ENCODE data around the gene GPX3. TPM values are rescaled to one million over a fixed set of nuclear protein-coding genes. Genes with fewer than 3 reads are reported as not detected.

Gene GPX3
- total and polyA plus RNA-seq, 2 donors (not counting 3 experiments of a cell fraction or from before 2014, with no cell fraction given) = 5.1 to 17.1 TPM

DNA sequence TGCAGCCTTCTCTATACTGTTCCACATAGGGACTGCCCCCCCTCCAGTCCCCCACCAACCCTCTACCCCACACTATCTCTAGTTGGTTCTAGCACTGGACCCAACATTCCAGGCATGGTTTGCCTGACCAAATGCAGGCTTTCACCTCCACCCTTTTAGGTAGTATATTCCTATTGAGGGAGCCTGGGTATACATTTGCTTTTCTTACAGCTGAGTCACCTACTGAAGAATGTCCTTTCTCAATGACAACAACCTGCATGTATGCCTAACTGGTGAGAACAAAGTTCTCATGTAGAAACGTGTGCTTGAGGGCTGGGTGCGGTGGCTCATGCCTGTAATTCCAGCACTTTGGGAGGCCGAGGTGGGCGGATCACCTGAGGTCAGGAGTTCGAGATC lies 52.2 kb downstream of the GPX3 start:
- no peak overlapping the region for H3K4me2 ChIP-seq (ENCODE audit: insufficient read depth, low read length)
- no TSS peak for BruUV-seq (replicated peaks)
- peaks cover 22% of the 10 kb centered on the region for H3K4me1 ChIP-seq (ENCODE audit: control insufficient read depth, extremely low read depth, insufficient read depth, low read length)
- DNase-seq (ENCODE audit: low read depth, low spot score) (no peak), FAIRE-seq (peak; percentile 73)
- H3K27ac ChIP-seq (ENCODE audit: insufficient read depth, low read depth, low read length) = no peak overlapping the region
- CTCF ChIA-PET = interaction anchor here (1.0 to 5.0 kb wide), 8 partner anchors 9 to 70 kb away, joined by 3 to 32 read pairs (median 4); partner anchors contain the start of gene TNIP1
- no peaks in the 10 kb centered on the region for H3K36me3 ChIP-seq (ENCODE audit: control insufficient read depth in 2 of 2, extremely low read depth in 1 of 2, insufficient read depth in 2 of 2, low read length in 2 of 2)
- H3K9me1 ChIP-seq (replicated peaks; ENCODE audit: control insufficient read depth, extremely low read depth, insufficient read depth, low read length) = no peaks in the 10 kb centered on the region
- H2AFZ ChIP-seq (ENCODE audit: low read depth, low read length) = no peak overlapping the region
- no peaks in the 10 kb centered on the region for H4K20me1 ChIP-seq (replicated peaks; ENCODE audit: control insufficient read depth, extremely low read depth, insufficient read depth, low read length)
- TF ChIP-seq JUN (IDR thresholded peaks at IDR 0.05; ENCODE audit: borderline replicate concordance, insufficient read depth, insufficient read length, low read depth) (peak; percentile 29), POLR2AphosphoS5 (IDR thresholded peaks at IDR 0.05; ENCODE audit: insufficient read depth, low read depth, low read length) (no peak)
- intact Hi-C loops (cut with micrococcal nuclease) (no loop called here), dilution Hi-C loops (cut with MboI; ENCODE audit: extremely low pct_ligation_motif_present, low sequenced_read_pairs) (no loop called here)
- H3K27me3 ChIP-seq (ENCODE audit: control insufficient read depth in 2 of 2, insufficient read depth in 2 of 2, low read length in 2 of 2) = no peaks in the 10 kb centered on the region
- H3K9ac ChIP-seq (replicated peaks; ENCODE audit: extremely low read depth, insufficient read depth, low read length) = no peak overlapping the region
- H3K9me3 ChIP-seq (replicated peaks; ENCODE audit: control insufficient read depth, insufficient read depth, low read length) = no peaks in the 10 kb centered on the region
- no peak overlapping the region for H3K4me3 ChIP-seq (replicated peaks in 1 of 3; ENCODE audit: insufficient read depth in 1 of 3, low read depth in 1 of 3, low read length in 3 of 3)
- H3K79me2 ChIP-seq (ENCODE audit: control insufficient read depth, insufficient read depth, low read length) = peaks cover 39% of the 10 kb centered on the region
- POLR2A ChIA-PET = no interaction called here

DNA sequence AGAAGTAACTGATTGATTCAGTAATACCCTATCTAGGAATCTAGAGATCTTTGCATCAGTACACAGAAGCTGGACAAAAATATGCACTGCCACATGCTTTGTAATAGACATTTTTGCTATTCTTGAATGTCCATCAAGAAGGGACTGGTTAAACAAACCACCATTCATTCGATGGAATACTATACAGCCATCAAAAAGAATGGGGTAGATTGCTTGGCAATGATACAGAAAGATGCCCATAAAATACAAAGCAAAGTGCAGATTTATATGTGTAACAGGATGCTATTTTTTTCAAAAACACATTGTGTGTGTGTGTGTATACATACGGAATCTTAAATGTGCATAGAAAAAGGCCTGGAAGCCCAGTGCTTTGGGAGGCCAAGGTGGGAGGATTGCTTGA lies 52.9 kb downstream of the GPX3 start:
- Histone ChIP-seq H3K27ac (ENCODE audit: insufficient read depth, low read depth, low read length) (peak overlapping the region; percentile 11), H3K9me3 (replicated peaks; ENCODE audit: control insufficient read depth, insufficient read depth, low read length) (no peaks in the 10 kb centered on the region), H3K36me3 (ENCODE audit: control insufficient read depth in 2 of 2, extremely low read depth in 1 of 2, insufficient read depth in 2 of 2, low read length in 2 of 2) (no peaks in the 10 kb centered on the region), H3K27me3 (ENCODE audit: control insufficient read depth in 2 of 2, insufficient read depth in 2 of 2, low read length in 2 of 2) (no peaks in the 10 kb centered on the region), H3K4me3 (replicated peaks in 1 of 3; ENCODE audit: insufficient read depth in 1 of 3, low read depth in 1 of 3, low read length in 3 of 3) (no peak overlapping the region), H3K9ac (replicated peaks; ENCODE audit: extremely low read depth, insufficient read depth, low read length) (no peak overlapping the region), H3K4me2 (ENCODE audit: insufficient read depth, low read length) (no peak overlapping the region), H3K79me2 (ENCODE audit: control insufficient read depth, insufficient read depth, low read length) (peaks cover 42% of the 10 kb centered on the region), H4K20me1 (replicated peaks; ENCODE audit: control insufficient read depth, extremely low read depth, insufficient read depth, low read length) (no peaks in the 10 kb centered on the region), H2AFZ (ENCODE audit: low read depth, low read length) (no peak overlapping the region), H3K9me1 (replicated peaks; ENCODE audit: control insufficient read depth, extremely low read depth, insufficient read depth, low read length) (no peaks in the 10 kb centered on the region), H3K4me1 (ENCODE audit: control insufficient read depth, extremely low read depth, insufficient read depth, low read length) (peaks cover 24% of the 10 kb centered on the region)
- no TSS peak for BruUV-seq (replicated peaks)
- FAIRE-seq = no peak
- ChIA-PET POLR2A (no interaction called here), CTCF (interaction anchor here (1.0 to 5.0 kb wide), 5 partner anchors 21 to 71 kb away, joined by 3 to 32 read pairs (median 5); no protein-coding TSS in a partner anchor)
- TF ChIP-seq POLR2AphosphoS5 (IDR thresholded peaks at IDR 0.05; ENCODE audit: insufficient read depth, low read depth, low read length) = no peak
- TF ChIP-seq MYC (IDR thresholded peaks at IDR 0.05; ENCODE audit: low read depth, low read length) = no peak
- TF ChIP-seq POLR2A (IDR thresholded peaks at IDR 0.05; ENCODE audit: low read depth, low read length) = no peak
- TF ChIP-seq JUN (IDR thresholded peaks at IDR 0.05; ENCODE audit: borderline replicate concordance, insufficient read depth, insufficient read length, low read depth) = no peak
- TF ChIP-seq, protein P1, sequence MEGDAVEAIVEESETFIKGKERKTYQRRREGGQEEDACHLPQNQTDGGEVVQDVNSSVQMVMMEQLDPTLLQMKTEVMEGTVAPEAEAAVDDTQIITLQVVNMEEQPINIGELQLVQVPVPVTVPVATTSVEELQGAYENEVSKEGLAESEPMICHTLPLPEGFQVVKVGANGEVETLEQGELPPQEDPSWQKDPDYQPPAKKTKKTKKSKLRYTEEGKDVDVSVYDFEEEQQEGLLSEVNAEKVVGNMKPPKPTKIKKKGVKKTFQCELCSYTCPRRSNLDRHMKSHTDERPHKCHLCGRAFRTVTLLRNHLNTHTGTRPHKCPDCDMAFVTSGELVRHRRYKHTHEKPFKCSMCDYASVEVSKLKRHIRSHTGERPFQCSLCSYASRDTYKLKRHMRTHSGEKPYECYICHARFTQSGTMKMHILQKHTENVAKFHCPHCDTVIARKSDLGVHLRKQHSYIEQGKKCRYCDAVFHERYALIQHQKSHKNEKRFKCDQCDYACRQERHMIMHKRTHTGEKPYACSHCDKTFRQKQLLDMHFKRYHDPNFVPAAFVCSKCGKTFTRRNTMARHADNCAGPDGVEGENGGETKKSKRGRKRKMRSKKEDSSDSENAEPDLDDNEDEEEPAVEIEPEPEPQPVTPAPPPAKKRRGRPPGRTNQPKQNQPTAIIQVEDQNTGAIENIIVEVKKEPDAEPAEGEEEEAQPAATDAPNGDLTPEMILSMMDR (IDR thresholded peaks at IDR 0.05; ENCODE audit: extremely low read depth in 1 of 2, insufficient read depth in 1 of 2, low read depth in 1 of 2, low read length in 2 of 2) = no peak
- TF ChIP-seq EZH2 (IDR thresholded peaks at IDR 0.05; ENCODE audit: borderline replicate concordance, low read depth, low read length, severe bottlenecking) = no peak
- TF ChIP-seq, protein P2, sequence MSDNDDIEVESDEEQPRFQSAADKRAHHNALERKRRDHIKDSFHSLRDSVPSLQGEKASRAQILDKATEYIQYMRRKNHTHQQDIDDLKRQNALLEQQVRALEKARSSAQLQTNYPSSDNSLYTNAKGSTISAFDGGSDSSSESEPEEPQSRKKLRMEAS (IDR thresholded peaks at IDR 0.05; ENCODE audit: insufficient read depth, insufficient read length) = no peak
- no peak for TF ChIP-seq FOS (IDR thresholded peaks at IDR 0.05; ENCODE audit: borderline replicate concordance, insufficient read depth, low read length)
- no peak for TF ChIP-seq GATA2 (IDR thresholded peaks at IDR 0.05; ENCODE audit: insufficient read depth, insufficient read length, low read depth, low read length)
- no peak for DNase-seq (ENCODE audit: low read depth, low spot score)
- dilution Hi-C loops (cut with MboI; ENCODE audit: extremely low pct_ligation_motif_present, low sequenced_read_pairs) (no loop called here), intact Hi-C loops (cut with micrococcal nuclease) (no loop called here)

Data from endothelial cell of umbilical vein (primary cell).